Hindlimb muscle (tissue), 1 donor: ENCODE data around the gene CRYBB3. TPM values are rescaled to one million over a fixed set of nuclear protein-coding genes. Genes with fewer than 3 reads are reported as not detected.

Source experiments
- polyA plus RNA-seq: library from polyadenylated mRNA; unstranded; fragments of 120-200 nt; gene quantifications from one replicate; pipeline ENCODE4 v1.2.1, GENCODE V29; 2013; ENCODE audit not compliant: insufficient read length

Gene CRYBB3
- polyA plus RNA-seq, 1 donor: 0.23 TPM

Other genes with a start within 250 kb of the CRYBB3 start
- gene KIAA1671, start 247.1 kb upstream of the CRYBB3 start, polyA plus RNA-seq: 43.3 TPM
- not detected for gene CRYBB2, start 19.8 kb downstream of the CRYBB3 start, polyA plus RNA-seq